ELF-1 (cell line): Measurements from ENCODE around the gene POLR3H.

Source experiments
- DNase-seq: peaks from one replicate; pipeline ENCODE4 v3.0.0-alpha.2; 2016; ENCODE audit warnings: low read depth, low spot score

The POLR3H gene

DNA sequence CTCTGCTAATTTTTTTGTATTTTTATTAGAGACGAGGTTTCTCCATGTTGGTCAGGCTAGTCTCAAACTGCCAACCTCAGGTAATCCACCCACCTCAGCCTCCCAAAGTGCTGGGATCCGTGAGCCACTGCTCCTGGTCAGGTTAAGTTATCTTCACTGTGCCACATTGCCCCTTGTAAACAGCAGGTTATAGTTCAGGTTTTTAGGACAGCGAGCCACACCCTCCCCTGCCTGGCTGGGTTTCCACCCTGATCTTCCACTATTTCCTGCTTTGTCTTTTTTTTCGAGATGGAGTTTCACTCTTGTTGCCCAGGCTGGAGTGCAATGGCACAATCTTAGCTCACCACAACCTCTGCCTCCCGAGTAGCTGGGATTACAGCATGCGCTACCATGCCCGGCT lies 59.2 kb downstream of the POLR3H start:
- no peak for DNase-seq

DNA sequence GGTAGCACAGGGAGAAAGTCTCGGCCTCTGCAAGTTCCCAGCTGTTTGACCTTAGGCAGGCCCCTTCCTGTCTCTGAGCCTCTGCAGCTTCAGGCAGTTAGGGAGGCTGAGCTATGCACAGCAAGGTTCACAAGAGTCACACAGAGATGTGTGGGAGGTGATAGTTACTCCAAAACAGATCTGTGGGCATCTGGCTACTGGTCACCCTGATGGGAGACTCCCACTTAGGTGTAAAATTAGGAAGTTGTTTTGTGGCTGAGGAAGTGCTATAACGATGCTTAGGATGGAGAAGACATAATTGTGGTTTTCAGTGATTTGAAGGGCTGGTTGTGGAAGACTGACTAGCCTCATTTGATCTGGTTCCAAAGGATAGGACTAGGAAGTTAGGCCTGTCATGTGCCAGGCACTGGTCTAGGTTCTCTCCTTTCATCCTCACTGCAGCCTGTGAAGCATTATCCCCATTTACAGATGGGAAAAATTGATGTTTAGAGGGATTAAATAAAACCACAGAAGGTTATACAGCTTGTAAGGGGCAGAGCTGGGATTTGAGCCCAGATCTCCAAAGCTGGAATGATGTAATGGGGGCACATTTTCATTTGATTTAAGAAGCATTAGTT lies 61.8 kb downstream of the POLR3H start:
- DNase-seq, result no peak

DNA sequence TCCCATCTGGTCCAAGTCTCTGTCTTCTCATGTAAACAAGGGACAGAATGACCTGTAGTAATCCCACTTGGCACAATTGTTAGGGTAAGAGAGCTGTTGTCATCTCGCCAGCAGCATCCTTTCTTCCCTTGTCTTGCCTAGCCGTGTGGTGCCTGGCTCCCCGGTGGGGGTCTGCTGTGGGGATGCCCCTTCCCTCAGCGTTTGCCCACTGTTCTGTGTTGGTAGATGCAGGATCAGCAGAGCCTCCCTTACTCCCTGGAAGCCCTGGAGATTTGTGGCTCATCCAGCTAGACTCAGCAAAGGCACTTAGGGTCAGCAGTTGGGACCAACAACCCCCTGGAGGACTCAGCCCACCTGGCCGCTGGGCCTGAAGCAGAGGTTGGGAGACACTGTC lies 62.3 kb downstream of the POLR3H start:
- DNase-seq, result no peak

DNA sequence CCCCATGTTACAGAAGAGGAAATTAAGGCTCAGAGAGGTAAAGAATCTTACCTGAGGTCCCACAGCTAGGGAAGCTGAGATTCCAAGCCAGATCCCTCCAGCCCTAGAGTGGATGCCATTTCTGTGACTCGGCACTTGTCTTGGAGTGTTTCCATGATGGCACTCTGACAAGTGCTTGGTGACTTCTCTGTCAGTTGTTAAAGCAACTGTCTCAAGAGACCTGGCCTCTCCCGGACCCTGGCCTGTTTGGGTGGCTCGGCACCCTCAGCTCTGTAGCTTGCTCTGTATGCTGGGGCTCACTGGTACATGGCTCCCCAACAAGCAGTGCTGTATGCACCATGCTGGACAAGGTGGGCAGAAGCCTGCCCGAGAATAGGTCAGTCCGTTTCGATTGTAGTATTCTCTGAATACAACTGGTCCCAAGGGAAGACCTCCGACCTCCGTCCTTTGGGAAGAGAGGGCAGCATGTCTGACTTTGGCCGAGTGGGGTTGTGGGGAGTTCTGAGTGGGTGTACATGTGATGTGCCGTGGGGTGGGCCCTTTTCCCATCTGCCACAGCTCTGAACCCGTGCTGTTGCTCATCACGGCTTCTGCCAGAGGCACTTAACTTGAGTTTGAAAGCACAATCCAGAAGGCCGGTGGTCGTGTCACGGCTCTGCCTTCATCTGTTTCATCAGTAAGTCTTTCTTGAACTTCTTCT lies 63.0 kb downstream of the POLR3H start:
- DNase-seq, result no peak

DNA sequence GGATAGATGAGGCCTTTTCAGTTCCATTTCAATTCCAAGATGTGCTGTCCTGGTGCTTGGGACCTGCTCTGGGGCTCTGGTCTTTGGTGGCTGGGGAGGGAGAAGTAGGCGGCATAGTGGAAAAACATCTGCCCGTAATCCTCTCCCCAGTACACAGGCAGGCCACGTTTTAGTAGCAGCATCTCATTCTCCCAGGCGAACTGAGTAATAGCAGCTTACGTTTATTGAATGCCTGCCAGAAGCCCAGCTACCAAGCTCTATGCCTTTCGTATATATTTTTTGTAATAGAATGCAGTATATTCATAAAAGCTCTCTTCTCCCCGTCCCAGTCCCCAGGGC lies 63.9 kb downstream of the POLR3H start:
- DNase-seq, result no peak

DNA sequence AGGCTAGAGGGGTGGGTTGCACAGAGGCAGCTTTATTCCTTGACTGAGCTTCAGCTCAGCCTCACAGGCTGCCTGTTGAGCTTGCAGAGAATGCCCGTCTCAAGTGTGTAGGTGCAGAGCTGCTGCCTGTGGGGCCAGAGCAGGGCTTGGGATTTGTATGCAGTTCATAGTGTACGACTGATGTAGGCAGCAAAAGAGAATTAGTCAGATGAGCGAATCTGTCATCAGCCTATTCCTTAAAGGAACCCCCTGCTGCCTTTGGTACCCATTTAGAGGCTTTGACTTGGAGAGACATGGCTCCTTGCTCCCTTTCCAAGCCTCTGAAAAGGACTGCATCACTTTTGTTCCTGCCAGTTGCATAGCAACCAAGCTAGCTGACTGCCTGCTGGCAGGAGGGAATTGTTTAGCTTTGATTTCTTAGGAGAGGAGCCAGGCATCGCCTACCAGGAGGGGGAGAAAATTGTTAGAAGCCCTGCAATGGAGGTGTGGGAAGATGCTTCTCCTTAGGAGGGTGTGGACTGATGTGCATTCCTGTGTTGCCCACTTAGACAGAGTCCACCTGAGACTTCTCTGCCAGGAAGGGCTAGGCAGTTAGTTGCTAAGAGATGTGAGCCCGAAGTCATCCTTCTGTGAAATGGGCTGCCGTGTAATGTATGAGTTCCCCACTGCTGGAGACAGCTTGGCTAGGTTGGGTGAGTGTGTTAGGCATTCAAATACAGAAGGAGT lies 64.4 kb downstream of the POLR3H start:
- DNase-seq, result no peak

DNA sequence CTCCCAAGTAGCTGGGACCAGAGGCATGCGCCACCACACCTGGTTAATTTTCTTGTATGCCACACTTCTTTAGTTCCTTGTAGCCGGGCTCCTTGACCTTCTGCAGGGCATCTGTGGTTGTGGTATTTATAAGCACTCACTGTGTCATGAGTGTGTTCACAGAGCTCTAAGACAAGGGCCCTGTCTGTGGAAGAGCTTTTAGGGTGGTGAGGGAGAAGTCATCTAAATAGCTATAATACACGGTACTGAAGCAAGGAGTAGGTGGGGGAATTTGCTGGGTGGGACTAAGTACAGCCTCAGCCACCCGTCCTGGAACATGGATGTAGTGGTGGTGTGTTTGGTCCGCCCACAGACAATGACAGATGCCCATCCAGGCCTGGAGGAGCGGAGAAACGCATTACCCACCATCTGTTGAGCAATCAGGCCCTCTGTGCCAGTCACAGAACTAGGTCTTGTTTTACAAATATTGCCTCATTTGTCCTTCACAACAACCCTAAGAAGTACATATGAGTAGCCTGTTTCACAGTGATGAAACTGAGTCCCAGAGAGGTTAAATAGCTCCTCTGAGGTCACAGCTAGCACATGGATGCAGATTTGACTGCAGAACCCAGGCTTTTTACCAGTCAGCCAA lies 65.3 kb downstream of the POLR3H start:
- no peak for DNase-seq

DNA sequence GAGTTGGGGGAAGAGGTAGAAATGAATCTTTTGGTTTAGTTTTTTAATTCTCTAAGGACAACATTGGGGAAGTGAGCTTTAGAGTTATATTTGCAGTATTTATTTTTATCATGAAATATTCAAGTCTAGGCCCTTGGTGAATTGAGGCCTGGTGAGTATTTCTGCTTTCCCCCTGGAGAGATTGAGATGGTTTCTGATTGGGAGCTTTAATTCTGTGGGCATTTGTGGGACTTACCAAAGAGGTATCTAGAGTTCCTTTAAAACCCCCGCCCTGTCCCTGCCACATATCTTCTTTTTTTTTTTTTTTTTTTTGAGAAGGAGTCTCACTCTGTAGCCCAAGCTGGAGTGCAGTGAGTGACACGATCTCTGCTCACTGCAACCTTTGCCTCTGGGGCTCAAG lies 65.8 kb downstream of the POLR3H start:
- no peak for DNase-seq
